HG03280 (cell line): ENCODE measurements around the gene GSE1.

ENCODE experiments used
- ATAC-seq: cut with Tn5 transposase; IDR thresholded peaks from one replicate; pipeline ENCODE4 v1.9.1; 2021; ENCODE audit warnings: mild to moderate bottlenecking, moderate library complexity; ENCODE audit not compliant: unreplicated experiment

The GSE1 gene

DNA sequence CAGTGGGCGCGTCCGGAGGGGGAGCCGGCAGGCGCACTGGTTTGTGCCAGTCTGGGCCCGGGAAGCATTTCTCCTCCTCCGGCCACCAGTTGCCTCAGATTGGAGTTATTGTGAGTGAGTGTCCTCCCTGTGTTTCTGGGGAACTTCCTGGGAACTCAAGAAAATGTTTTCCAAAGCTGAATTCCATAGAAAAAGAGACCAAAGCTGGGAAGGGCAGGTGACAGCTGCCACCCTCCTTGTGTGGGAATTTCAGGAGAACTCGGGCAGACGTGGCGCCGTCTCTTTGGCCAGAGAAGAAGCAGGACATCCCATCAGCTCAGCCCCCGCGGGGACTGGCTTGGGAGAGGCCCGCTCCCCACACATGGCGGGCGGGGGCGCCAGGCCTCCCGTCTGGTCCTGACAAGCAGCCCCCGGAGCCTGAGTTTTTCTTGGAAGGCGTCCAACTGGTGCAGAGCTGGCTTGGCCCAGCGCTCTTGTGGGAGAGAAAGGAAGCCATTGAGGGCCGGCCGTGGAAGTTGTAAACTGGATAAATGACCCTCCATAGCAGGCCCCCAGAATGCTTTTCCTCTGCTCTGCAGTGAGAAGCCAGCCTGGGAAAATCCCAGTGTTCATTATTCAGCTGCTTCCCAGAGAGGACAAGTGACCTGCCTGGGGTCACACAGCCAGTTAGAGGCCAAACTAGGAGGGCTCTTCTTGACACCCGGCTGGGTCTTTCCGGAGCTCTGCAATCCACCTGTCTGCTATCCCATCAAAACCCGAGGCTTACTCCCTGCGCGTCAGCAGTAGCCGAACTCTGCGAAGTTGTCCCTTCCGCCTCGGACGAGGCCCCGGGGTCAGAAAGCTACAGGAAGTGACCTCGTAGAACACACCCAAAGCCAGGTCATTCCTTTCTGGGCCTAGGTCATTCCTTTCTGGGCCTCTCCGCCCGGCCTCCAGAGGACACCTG lies 39.2 kb upstream of the GSE1 start:
- ATAC-seq, result no peak

DNA sequence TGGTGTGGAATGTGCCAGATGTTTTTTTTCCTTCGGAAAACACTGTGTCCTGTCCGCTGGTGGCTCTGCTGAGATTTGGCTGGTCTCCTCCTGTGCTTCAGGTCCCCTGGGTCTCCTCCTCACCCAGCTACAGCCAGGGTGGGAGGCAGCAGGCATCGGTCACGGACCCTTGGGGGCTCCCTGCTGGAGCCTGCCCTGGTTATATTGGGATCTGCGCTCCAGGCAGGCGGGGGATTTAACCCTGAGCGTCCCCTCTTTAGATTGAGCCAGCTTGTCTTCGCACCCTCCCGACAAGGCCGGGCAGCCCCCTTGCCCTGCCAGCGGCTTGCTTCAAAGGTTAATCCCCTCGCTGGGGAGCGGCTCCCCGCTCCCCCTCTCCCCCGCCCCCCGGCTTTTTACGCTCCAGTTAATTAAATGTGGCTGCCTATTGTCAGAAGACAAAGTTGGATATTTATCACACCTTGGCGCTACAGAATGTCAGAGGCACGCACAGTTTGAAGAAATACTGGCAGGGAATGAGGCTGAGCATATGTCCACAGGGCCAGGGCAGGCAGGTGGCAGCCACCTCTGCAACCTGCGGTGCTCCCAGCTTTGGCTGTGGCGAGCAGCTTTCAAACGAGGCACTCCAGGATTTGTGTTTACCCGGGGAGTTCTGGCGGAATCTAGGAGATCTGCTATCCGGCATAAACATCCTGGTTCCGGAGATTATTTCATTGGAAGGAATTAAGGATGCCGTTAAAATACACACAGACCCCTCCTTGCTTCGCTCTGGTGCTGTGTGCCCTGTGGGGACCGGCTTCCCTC lies 38.2 kb upstream of the GSE1 start:
- no peak for ATAC-seq

DNA sequence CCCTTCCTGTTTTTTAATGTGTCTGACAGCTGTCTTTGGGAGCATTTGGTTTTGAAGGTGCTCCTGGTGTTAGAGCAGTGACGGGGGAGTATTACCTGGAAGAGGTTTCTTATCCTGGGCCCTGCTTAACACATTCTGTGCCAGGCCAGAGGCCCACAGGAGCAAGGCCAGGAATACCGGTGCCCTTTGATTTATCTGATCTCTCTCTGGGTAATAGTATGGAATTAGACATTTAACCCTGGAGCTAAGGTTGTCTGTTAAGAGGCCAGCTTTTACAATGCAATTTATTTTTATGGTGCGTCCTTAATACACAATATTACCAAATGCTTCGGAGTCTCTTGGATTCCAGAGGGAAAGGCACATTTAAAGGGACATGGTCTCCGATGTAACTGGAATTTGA lies 37.2 kb upstream of the GSE1 start:
- no peak for ATAC-seq

DNA sequence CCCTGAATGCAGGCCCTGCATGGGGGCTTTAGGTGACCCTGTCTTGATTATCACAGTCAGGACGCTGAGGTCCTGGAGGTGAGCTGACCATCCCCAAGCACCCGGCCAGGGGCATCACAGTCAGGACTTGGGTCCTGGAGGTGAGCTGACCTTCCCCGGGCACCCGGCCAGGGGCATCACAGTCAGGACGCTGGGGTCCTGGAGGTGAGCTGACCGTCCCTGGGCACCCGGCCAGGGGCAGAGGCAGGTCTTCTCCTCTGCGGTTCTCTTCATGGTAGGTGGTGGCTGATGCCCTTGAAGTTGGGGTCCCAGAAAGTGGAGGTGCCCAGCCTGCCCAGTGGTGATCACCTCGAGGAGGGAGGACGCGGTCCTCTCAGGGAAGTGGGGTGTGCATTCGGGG lies 36.2 kb upstream of the GSE1 start:
- no peak for ATAC-seq

DNA sequence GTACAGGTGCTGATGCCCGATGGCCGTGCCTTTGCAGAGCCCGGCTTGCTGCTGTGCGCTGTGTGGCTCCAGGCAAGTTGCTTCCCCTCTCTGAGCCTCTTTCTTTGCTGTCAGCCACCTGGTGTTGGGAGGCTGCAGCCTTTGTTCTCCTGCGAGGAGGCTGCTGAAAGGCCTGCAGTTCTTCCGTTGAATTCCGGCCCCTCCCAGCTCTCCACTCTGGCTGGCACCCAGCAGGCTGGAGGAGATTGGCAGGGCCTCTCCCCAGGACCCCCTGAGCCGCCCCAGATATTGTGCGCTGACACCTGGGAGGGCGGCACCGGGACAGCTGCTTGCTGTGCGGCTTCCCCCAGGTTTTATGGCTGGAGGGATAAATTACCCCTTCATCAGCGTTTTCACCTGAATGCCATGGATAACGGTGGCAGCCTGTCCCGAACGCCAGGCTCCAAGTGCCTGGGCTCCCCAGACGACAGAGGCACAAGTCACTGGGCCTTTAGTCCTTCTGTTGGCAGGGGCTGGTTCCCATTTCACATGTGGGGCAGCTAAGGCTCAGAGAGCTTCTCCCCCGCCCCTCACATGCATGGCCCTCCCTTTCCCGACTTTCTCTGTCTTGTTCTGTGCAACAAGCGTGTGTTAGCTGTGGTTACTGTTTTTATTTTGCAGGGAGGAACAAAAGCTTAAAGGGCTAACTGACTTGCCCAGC lies 35.1 kb upstream of the GSE1 start:
- ATAC-seq, result no peak

DNA sequence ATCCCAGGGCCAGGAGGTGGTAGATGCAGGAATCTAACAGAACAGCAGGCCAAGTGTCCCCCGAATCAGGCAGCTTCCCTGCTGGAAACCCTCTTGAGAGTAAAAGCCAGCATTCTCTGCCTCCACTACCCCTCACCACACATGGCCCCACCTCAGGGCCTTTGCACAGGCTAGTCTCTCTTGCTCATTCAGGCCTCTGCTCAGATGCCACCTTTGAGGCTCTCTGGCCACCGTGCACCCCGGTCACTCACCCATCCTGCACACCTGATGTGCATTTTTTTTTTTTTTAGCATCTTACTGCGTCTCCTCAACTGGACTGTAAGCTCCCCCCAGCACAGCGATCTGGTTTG lies 34.5 kb upstream of the GSE1 start:
- no peak for ATAC-seq

DNA sequence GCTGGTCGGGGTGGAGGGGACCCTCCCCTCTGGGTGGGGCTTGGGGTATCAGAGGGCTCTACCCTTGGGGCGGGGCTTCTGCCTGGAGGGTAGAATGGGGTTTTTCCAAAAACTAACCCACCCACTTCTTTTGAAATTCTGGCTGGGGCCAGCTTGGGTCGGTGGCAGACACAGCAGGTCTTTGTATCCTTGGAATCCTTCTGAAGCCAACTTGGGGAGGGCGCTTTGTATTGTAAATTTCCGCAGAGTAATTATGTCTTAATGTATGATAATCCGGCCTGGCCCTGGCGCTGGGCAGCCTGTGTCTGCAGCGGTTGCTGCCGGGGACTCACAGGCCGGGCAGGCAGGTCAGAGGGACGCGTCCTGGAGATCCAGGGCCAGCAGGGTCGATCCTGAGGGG lies 33.9 kb upstream of the GSE1 start:
- no peak for ATAC-seq

DNA sequence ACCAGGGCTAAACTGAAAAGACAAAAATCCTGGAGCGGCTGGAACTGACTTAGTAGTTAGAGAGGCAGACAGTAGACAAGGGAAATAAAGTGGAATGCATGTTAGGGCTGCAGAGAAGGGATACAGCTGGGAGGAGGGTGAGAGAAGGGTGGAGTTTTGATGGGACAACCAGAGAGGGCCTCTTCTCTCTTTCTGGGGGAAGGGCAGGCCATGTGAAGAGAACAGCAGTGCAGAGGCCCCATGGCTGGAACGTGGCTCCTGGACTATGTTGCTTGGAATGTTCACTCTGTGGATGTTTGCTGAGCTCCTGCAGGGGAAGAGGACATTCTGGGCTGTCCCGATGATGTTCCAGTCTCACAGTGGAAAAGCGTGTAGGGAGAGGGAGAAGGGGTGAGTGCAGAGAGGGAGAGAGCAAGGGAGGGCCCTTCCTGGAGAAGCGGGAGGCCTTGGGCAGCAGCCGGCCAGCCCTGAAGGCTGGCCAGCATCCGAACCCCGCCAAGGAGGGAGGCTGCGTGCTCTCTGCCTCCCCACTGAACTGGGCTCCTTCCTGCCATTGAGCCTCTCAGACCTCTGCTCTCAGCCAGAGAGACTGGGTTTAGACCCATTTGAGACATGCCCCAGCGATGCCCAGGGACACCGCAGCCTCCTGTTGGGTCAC lies 33.1 kb upstream of the GSE1 start:
- ATAC-seq, result no peak

DNA sequence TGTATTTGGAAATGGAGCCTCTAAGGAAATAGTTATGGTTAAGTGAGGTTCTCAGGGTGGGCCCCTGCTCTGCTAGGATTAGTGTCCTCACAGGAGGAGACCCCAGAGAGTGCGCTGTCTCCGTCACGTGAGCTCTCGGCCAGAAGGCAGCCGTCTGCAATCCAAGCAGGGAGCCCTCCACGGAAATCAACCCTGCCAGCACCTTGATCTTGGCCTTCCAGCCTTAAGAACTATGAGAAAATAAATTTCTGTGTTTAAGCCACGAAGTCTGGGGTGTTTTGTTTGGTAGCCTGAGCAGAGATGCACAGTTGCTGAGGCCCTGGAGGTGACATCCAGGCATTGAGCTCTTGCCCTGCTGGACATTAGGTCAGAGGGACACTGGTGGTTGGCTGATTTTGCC lies 32.4 kb upstream of the GSE1 start:
- ATAC-seq, result no peak

DNA sequence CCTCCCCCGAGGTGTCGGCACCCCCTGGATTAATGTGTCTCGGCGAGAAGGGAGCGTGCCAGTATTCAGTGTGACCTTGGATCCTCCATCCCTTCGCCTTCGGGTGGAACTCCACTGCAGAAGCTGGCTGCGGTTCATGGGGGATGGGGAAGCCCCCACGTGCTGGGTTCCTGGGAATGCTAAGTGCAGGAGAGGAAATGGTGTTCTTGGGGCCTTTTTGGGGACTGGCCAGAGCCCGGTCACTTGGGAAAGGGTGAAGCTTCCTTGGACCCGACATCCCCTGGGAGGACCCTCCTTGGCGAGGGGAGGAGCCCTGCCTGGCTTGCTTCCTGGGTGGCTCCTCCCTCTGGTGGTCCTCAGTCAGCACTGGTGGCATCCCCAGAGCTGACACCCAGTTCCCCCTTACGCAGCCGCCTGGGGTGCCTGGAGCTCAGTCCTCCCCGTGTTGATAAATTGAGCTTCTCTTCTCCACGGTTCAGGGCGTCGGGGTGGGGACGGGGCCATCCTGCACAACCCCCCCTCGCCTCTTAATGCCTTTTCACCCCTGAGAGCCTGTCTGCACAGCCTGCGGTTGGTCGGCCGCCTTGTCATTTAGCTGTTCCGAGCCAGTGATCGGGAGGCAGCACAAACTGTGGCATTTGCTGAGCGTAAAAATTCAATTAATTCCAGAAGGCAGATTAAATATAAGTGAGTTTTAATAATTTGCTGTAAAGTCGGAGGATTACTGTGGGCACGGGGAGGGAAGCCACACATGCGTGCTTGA lies 30.7 kb upstream of the GSE1 start:
- ATAC-seq, result no peak

DNA sequence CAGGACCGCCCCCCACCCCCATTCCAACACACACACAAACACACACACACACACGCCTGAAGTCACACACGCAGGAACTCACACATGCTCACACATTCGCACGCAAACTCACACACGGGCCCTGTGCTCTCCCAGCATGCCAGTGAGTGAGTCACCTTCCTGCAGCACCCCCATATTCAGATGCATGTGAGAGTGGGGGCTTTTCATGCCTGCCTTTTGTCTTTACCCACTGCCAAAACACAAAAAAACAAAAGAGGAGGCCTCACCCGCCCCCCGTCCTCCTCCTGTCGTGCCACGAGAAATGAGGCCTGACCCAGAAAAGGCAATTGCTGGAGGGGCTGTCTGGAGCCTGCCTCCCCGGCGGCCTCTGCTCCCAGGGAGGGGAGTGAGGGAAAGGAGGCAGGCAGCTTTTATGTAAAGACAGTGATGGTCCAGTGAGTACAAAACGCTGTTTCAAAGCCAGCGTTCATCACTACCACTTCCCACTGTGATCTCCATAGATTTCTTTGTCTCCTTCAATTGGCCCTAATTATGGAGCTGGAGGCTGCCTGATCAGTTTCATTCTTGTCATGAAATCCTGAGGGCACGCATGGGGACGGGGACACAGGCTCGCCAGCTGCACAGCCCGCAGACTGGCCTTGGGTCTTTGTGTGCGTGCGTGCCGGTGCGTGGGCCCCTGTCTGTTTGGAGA lies 29.5 kb upstream of the GSE1 start:
- ATAC-seq, result no peak

DNA sequence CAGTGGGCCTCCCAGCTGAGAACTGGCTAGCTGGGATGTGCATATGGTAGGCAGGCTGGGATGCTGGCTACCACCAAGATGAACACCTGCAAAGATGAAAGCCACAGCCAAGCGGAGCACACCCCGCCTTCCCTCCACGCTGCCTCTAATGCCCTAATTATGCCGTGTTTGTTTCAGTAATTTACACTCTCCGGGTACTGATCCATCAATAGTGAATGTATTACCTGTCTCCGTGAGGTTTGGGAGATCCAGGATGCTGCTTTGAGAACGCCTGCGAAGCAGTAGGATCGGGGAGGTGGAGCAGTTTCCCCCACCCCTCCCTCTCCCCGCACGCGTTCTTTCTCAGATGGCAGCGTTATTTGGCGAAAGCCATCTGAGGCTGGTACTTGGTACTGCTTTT lies 28.9 kb upstream of the GSE1 start:
- ATAC-seq, result no peak

DNA sequence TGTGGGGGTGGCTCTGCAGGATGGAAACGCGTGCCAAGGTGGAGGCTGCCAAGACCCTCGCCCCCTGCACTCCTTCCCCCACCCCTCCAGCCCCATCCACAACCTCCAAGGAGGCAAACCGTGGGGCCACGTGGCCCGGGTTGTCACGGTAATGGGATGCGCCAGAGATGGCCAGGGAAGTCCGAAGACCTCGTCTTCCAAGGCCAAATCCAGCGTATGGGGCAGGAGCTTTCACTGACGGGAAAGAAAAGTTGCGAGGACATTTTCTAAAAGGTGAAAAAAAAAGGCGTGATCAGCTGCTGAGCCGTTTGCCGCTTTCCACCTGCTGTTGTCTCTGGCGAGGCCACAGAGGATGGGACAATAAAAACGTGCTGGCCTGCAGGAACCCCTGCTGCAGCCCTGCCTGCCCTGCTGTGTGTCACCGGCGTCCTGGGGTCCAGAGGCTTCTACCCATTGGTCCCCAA lies 28.3 kb upstream of the GSE1 start:
- no peak for ATAC-seq

DNA sequence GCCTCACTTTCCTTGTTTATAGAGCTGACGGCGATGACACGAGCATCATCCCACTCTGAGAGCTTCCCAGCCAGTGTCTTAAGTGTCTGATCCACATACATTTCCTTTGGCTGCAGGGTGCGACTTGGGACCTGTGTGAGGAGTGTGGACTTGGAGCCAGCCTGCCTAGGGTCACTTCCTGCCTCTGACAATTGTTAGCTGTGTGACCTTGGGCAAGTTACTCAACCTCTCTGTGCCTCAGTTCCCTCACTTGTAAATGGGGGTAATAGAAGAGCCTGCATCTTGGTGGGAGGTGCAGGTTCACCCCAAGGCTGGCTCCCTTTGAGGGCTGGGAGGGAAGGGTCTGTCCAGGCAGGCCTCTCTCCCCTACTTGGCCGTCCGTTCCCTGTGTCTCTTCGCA lies 27.4 kb upstream of the GSE1 start:
- no peak for ATAC-seq

DNA sequence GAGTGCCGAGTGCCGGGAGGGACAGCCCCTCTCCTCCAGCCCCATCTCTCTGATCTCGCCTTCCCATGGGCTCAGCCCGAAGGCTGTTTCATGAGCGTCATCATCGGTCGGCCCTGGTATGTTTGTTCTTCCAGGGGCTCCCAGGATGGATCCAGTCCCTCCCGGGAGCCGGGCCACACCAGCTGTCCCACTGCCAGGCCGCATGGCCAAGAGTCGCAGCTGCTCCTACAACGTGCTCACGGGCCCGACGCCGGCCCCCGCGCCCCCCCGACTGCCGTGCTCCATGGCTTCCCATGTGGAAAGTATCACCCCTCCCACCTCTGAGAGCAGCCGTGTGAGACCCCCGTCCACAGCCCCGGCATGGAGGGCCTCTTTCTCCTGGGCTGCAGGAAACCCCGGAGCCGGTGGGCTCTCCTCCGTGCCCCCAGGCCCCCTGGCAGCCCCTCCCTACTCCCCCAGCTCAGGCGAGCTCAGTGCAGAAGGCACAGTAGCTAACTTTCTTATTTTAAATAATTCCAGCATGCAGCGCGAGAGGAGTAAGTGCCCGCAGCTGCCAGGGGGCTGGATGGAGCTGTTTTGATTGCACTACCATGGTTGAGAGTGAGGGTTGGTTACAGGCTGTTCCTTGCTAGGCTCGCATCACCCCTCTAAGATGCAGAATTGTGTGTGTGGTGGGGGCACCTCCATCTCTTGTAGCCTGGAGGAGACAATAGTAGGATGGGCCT lies 26.6 kb upstream of the GSE1 start:
- ATAC-seq, result no peak

DNA sequence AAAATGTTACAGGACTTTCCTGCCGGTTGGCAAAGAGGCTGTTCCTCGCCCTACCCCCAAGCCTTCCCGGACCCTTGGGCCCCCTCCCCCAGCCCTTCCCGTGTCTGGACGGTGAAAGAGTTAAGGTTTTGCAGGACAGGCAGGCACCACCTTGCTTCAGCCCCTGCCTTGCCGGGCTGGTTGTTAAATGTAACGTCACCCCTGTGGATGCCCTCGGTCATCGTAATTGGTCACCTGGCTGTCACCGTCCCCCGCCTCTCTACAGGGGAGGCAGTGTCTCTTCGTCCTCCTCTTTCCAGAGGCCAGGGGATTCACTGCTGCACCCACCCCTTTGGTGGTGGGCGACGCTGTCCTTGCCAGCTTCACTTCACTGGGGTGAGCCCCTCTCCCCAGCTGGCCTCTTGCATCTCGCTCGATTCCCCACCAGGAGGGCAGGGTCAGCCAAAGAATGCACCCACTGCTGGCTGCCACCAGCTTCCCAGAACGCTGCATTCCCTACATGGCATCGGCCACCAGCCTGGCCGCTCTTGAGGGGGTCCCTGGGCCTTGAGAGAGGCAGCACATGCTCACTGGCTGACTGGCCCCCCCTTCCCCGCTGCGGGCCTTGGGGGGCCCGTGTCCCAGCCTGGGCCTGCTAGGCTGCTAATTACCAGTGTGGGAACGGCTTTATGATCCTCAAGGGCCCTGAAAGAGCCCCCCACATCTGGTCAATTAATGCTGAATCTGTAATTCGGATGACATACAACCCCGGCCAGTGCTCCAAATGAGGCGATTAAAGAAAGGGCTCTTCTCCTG lies 25.2 kb upstream of the GSE1 start:
- ATAC-seq, result no peak

DNA sequence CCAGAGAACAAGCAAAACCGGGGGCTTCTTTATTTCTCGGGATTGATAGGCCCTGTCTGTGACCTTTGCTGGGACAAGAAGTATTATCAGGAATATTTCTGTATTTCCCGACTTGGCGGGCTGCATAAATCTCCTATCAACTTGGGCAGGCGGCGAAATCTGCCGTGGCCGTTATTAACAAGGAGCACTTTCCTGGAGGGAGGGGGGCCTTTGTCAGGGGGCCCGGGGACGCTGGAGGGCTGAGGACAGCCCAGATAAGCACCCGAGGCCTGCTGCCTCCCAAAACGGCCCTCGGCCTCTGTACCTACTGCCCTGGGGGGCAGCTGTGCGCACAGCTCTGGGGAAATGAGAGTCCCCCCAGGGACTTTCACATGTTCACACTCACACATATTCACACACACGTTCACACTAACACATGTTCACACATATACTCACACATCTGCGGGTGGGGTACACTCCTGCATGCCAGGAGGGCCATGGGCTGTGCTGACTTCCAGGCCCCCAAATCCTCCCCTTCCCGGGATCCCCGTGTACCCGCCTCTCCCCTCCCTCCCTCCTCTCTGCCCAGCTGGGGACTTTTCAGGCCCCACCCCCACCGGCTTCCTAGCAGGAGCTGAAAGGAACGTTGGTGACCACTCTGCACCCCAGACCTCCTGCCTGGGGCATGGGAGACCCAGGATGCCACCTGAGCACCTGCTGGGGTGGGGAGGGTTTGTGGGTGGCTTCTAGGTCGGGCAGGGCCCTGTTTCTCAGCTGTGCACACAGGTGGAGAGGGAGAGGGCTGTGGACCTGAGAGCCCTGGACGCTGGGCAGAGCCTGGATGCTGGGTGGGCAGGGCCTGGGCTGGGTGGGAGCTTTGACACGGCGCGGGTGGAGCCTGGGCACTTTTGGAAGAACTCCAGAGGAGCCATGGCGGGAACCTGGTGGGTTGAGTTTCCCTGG lies 24.3 kb upstream of the GSE1 start:
- no peak for ATAC-seq
